IPS-18c (cell line): ENCODE data around the gene SYCP3.

Source experiments
- H3K4me3 ChIP-seq: 2 replicates; pipeline ENCODE4 v1.7.0; 2013; ENCODE audit warnings: low read depth, mild to moderate bottlenecking, low read length, moderate library complexity; ENCODE audit not compliant: insufficient read depth
- H3K9me3 ChIP-seq: one replicate; pipeline ENCODE4 v1.6.1; 2013; ENCODE audit warnings: mild to moderate bottlenecking, low read length, moderate library complexity; ENCODE audit not compliant: control insufficient read depth, insufficient read depth

SYCP3 gene

GRCh38 chr12:101733166-101733565 lies 6.1 kb downstream of the SYCP3 start:
- H3K4me3 ChIP-seq: no peak overlapping the region
- H3K9me3 ChIP-seq: no peaks in the 10 kb centered on the region

- no peaks in the 10 kb centered on the region for H3K9me3 ChIP-seq
These were observed 6.9 kb downstream of the SYCP3 start for GRCh38 chr12:101732318-101732717.

GRCh38 chr12:101729842-101730241 lies 9.4 kb downstream of the SYCP3 start:
- Histone ChIP-seq H3K9me3 (no peaks in the 10 kb centered on the region), H3K4me3 (no peak overlapping the region)

More at GRCh38 chr12:101732318-101732717, 6.9 kb downstream of the SYCP3 start:
- H3K4me3 ChIP-seq: no peak overlapping the region

GRCh38 chr12:101727098-101727497 lies 12.2 kb downstream of the SYCP3 start:
- no peaks in the 10 kb centered on the region for H3K9me3 ChIP-seq
- no peak overlapping the region for H3K4me3 ChIP-seq

- Histone ChIP-seq H3K4me3 (no peak overlapping the region), H3K9me3 (no peaks in the 10 kb centered on the region)
These were observed 16.9 kb downstream of the SYCP3 start for GRCh38 chr12:101722392-101722791.

GRCh38 chr12:101720118-101720517 lies 19.1 kb downstream of the SYCP3 start:
- Histone ChIP-seq H3K9me3 (no peaks in the 10 kb centered on the region), H3K4me3 (no peak overlapping the region)

- Histone ChIP-seq H3K4me3 (no peak overlapping the region), H3K9me3 (no peaks in the 10 kb centered on the region)
These were observed 19.7 kb downstream of the SYCP3 start for GRCh38 chr12:101719566-101719965.

GRCh38 chr12:101714877-101715444 lies 24.3 kb downstream of the SYCP3 start:
- Histone ChIP-seq H3K9me3 (no peaks in the 10 kb centered on the region), H3K4me3 (no peak overlapping the region)

GRCh38 chr12:101713930-101714329 lies 25.3 kb downstream of the SYCP3 start:
- Histone ChIP-seq H3K4me3 (no peak overlapping the region), H3K9me3 (no peaks in the 10 kb centered on the region)

GRCh38 chr12:101713059-101713682 lies 26.1 kb downstream of the SYCP3 start:
- Histone ChIP-seq H3K9me3 (no peaks in the 10 kb centered on the region), H3K4me3 (no peak overlapping the region)

- Histone ChIP-seq H3K9me3 (no peaks in the 10 kb centered on the region), H3K4me3 (no peak overlapping the region)
These were observed 29.0 kb downstream of the SYCP3 start for GRCh38 chr12:101710288-101710687.

- Histone ChIP-seq H3K4me3 (no peak overlapping the region), H3K9me3 (no peaks in the 10 kb centered on the region)
These were observed 32.0 kb downstream of the SYCP3 start for GRCh38 chr12:101707131-101707782.

- Histone ChIP-seq H3K4me3 (no peak overlapping the region), H3K9me3 (no peaks in the 10 kb centered on the region)
These were observed 32.9 kb downstream of the SYCP3 start for GRCh38 chr12:101706403-101706802.

- no peak overlapping the region for H3K4me3 ChIP-seq
- H3K9me3 ChIP-seq: no peaks in the 10 kb centered on the region
These were observed 35.8 kb downstream of the SYCP3 start for GRCh38 chr12:101703487-101703886.

GRCh38 chr12:101700299-101700820 lies 38.9 kb downstream of the SYCP3 start:
- no peak overlapping the region for H3K4me3 ChIP-seq
- peaks cover 2% of the 10 kb centered on the region for H3K9me3 ChIP-seq

- H3K9me3 ChIP-seq: peaks cover 2% of the 10 kb centered on the region
- H3K4me3 ChIP-seq: peak overlapping the region; percentile 74; the same call in 1 of the 2 replicates
These were observed 40.4 kb downstream of the SYCP3 start for GRCh38 chr12:101698800-101699347.

GRCh38 chr12:101697930-101698799 lies 41.1 kb downstream of the SYCP3 start:
- Histone ChIP-seq H3K9me3 (peaks cover 2% of the 10 kb centered on the region), H3K4me3 (peak overlapping the region; percentile 74)
